HCT116 (cell line): ENCODE data around the gene SLC7A9.

Experiments
- EZH2 ChIP-seq: fragments of 200-600 bp; sonication (generic); IDR thresholded peaks from 2 replicates; pipeline ENCODE4 v1.6.1; 2017; ENCODE audit warnings: antibody characterized with exemption, mixed run types
- POLR2A ChIP-seq: IDR thresholded peaks from 2 replicates; pipeline ENCODE4 v1.7.0; 2011; ENCODE audit warnings: borderline replicate concordance; ENCODE audit not compliant: insufficient read depth, insufficient read length; ENCODE audit errors: extremely low read depth

DNA sequence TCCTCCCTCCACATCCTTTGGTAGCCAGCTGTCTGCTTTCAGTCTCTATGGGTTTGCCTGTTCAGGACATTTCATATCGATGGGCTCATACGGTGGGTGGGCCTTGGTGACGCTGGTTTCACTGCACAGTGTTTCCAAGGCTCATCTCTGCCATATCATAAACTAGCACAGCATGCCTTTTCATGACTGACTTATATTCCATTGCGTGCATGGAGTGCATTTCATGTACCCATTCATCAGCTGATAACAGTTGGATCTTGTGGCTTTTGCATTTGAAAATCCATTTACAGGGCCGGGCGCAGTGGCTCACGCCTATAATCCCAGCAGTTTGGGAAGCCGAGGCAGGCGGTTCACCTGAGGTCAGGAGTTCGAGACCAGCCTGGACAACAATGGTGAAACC, 80.1 kb downstream of the SLC7A9 start:
- TF ChIP-seq EZH2: no peak
- TF ChIP-seq POLR2A: no peak
